ENCODE measurements around the gene MYNN.

The MYNN gene

DNA sequence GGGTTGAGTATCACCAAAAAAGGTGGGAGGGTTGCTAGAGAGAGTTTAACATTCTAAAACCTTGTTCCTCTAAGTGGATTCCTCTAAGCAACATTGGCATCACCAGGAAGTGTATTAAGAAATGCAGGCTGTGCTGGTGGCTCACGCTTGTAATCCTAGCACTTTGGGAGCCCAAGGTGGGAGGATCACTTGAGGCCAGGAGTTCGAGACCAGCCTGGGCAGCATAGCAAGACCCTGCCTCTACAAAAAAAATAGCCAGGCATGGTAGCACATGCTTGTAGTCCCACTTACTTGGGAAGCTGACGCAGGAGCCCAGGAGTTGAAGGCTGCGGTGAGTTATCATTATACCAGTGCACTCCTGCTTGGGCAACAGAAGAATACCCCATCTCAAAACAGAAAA, 4.6 kb downstream of the MYNN start:
- DNase-seq (ENCODE audit: low read depth): no peak

DNA sequence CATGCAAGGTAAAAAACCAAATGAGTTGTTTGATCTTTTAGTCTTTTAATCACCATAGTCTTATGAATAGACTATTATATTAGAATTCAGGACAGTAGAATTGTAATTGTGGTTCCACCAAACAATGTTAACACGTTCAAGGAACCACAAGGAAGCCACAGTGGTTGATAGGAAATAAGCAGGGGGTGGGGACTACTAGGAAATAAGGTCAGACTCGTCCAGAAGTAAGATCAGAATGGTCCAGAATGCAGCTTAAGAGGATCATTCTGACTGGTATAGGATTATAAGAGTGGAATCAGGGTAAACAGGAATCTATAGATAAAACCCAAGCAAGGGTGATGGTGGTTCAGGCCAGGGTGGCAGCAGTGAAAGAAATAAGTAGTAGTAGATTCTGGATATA, 7.5 kb downstream of the MYNN start:
- DNase-seq (ENCODE audit: low read depth): no peak

DNA sequence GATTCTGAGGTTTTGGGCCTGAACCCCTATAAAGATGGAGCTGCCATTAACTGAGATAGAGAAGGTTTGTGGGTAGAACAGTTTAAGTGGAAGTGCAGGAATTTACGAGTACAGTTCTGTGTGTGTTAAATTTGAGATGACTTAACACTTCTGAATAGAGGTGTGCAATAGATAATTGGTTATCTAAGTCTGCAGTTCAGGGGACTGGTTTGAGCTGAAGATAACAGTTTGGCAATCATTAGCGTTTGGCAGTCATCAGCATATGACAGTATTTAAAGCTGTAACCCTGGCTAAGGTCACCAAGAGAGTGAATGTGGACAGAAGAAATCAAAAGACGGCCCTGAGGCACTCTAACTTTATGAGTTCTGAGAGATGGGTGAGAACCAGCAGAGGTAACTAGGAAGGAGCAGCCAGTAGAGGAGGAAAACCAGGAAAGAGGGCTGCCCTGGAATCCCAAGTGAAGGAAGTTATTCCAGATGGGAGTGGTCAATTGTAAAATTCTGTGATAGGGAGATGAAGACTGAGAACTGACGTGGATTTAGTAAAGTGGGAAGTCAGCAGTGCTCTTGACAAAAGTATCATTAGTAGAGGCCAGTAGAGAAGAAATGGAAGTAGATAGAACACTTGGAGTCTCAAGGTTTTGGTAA, 8.1 kb downstream of the MYNN start:
- no peak for DNase-seq (ENCODE audit: low read depth)

DNA sequence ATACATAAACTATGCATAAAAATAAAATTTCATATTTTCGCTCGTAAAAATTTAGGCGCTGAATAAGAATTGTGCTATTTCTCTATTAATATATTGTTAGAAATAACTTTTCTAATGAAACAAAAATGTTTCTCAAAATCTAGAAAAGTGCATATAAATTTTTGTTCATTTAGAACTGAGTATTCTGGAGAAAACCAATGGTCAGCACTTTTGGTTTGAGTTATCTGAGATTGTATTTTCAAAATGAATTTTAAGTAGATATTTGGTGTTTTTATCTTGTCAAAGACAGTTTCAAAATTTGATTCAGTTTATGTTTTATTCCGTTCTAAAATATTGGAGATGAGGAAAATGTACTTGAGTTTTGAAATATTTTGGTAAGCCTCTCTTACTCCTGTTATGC, 13.9 kb downstream of the MYNN start:
- DNase-seq (ENCODE audit: low read depth): no peak

DNA sequence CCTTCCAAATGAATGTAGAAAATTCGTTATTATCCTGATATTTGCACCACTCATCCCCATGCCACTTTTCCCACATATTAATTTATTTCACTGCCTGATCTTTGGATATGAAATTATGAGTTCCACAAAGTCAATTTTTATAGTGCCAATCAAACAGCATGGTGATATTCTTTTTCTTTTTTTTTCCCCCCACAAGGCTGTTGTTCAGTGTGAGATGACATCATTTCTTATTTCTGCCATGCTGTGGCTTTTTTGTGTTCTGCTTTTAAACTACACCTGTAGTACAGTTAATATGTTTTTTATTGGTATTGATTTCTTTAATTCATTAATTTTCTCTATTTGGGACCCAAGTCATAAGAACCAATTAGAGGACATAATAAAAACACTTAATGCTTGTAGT, 14.6 kb downstream of the MYNN start:
- no peak for DNase-seq (ENCODE audit: low read depth)

DNA sequence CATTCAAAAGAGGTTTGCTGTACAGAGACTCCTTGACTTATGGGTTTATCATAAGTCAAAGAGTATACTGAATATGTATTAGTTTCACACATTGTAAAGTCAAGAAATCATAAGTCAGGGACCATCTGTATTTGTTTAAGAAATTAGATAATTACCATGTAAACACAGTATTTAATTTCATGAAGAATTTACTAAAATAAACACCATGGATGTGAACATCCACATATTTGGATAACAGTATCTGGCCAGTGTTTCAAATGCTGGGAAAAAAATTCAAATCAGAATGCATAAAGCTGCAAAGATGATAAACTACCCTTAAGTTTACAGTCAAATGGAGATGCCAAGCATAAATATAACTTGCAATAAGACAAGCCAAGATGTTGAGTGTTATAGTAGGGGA, 17.0 kb downstream of the MYNN start:
- DNase-seq (ENCODE audit: low read depth): no peak

DNA sequence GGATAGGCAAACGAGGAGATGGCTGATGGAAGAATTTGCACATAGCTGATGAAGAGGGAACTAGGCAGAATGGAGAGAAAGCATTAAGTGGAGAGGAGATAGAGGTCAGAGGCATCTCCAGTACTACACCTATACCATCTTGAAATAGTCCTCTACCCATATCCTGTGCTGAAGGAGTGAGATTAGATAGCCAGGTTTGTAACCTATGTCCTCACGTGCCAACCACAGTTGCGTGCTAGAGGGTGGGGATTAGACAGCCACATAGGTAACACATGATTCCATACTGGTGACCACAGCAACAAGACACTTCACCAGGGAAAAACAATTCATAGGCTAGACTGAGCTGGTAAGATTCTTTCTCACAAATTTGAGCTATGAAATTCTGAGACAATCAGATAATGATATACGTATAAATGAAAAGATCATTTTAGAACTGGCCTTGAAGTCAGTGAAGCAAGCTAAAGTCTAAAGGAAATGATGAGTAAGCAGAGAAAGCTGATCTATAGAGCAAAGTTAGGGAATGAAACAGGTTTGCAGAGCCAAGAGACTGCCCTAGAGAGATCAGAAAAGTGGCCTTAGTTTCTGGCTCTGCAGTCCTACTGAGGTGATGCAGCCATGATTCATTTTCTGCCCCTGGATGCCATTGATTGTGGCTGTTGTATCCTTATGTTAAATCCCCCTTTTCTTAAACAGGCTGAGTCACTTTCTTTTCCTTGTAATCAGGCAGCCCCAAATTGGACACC, 17.7 kb downstream of the MYNN start:
- no peak for DNase-seq (ENCODE audit: low read depth)

DNA sequence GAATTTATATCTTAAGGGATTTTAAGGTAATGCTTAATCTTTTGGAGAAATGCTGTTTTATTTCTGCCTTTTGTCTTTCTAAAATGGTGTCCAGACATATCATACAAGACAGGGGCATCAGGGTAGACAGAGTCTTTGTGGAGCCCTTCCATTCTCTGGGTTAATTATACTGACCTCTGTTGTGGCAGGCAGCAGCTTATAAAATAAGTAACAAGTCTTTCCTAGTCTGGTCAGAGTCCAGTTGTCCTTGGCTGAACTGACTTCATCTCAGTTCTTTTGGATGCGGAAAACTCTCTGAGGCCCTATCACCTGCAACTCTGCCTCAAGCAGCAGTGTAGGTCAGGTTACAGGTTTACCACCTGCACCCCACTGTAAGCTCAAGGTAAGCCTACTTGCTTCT, 19.2 kb downstream of the MYNN start:
- DNase-seq (ENCODE audit: low read depth): no peak

DNA sequence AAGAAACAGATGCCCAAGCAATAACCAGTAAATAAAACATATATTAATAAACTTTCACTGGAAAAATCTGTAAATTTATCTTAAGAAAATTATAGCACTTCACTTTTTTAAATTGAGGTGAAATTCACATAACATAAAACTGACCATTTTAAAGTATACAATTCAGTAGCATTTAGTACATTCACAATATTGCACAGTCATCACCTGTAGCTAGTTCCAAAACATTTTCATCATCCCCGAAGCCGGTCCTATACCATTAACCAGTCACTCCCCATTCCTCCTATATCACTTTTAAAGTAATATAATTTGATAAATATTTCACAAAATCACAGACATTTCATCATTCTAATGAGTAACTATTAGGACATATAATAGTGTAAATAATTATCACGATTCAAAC, 31.5 kb downstream of the MYNN start:
- no peak for DNase-seq (ENCODE audit: low read depth)

DNA sequence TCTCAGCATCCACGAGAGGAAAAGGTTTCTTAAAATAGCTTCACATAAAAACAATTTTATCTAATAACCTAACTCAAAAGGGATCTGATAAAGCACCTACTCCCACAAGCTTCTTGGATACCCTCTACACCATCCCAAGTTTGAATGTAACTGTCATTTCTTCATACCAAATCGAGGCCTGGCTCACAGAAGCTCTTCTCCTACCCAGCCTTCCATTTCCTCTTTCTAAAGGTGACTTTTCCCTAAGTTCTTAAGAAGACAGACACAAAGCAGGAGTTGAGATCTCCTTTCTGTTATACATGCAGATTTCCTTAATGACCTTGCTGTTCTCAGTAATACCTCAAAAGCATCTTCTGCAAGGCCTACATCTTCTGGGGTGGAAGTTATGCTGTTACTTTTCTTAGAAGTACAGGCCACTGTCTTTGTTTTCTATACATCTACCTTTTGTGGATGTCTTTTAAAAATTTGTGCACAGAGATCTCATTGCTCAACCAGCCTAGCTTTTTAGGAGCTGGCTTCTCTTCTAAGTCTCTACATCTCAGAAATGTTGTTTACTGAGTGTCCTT, 36.1 kb downstream of the MYNN start:
- DNase-seq (ENCODE audit: low read depth): no peak

DNA sequence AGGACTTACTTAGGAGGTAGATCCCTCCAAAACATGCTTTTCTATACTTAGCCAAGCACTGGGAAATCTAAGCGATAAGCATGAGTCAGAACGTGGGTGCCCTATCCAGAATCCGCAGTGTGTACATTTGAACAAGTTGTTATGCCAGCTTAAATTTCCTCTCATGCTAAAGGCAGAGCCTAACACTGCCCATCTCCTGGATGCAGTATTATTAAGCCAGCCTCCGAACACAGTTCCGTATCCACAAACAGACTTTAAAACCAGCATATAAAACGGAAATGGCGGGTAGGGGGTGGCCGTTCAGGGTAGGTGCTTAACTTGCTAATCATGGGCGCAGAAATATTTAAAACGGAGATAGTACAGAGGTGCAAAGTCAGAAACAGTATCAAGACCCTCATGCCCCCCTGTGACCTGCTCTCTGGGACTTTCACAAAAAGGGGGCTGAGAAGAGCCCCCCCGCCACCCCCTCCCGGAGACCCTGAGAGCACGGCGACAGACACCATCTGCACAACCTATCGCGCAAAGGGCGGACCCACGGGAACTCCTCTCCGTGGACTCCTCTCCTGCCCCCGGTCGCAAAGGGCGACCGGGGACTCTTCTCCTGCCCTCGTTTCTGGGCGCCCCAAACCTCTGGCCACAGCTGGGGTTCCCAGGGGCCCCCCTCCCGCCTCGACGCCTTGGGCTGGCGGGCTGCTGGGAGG, 38.6 kb downstream of the MYNN start:
- DNase-seq (ENCODE audit: low read depth): no peak

DNA sequence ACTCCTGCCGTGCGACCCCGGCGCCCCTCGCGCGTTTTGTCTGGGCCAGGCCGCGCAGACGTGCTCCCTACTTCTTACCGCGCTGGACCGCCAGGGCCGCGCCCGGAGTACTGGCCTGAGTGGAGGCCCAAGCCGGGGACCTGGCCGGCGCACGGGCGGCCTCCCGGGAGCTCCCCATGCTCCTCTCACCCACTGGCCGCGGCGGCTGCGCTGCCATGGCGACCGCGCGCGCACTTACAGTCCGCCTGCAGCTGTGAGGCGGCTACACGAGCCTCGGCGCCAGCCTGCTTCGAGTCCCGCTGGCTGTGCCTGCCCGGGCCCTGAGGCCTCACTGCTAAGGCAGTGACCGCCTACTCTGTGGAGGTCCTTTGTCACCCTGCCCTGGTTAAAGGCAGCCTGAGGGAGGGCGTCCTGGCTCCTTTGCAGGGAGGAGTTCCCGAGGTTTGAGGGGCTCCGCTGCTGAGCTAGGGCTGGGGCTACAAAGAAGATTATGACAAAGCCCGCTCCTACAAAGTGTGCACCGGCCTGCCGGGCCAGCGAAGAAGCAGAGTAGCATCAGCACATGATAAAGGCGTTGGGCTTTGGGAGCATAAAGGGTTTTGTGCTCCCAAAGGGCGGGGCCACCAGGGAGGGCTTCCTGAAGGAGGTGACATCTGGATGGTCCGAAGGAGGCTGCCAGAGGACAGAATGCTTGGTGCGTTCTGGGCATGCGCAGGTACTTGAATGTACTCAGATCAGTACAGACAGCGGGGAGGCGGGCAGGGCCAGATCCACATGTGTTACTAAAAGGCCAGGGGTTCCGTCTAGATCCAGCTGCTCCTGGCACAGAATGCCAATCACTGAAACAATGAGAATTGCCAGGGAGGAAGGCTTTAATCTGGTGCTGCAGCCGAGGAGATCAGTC, 39.4 kb downstream of the MYNN start, which contains the start of the genes LRRC34 and LRRIQ4:
LRRC34 (minus strand) TSS at position 573 of the 904 bp plus-strand sequence; CDS start at position 217, 356 bp downstream.
LRRIQ4 (plus strand) TSS at position 539 of the 904 bp plus-strand sequence. CDS start 9,052 bp downstream, outside the sequence.
- peak; percentile 60 for DNase-seq (ENCODE audit: low read depth)

DNA sequence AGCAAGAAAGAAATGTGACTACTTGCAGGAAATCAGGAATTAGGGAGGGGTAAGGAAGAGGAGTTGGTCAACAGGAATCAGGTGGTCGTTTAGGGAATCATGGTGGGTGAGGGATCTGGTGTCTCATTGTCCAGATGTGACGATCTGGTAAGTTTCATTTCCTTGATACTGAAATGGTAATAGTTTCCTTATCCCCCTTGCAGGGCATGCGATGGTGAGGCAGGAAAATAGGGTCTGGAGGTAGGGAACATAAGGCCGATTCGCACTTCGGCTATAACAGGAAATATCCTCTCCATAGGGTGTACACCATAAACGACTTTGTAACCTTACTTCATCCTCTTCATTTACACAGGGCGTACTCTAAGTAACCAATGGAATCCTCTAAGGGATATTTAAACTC, 40.1 kb downstream of the MYNN start:
- no peak for DNase-seq (ENCODE audit: low read depth)

DNA sequence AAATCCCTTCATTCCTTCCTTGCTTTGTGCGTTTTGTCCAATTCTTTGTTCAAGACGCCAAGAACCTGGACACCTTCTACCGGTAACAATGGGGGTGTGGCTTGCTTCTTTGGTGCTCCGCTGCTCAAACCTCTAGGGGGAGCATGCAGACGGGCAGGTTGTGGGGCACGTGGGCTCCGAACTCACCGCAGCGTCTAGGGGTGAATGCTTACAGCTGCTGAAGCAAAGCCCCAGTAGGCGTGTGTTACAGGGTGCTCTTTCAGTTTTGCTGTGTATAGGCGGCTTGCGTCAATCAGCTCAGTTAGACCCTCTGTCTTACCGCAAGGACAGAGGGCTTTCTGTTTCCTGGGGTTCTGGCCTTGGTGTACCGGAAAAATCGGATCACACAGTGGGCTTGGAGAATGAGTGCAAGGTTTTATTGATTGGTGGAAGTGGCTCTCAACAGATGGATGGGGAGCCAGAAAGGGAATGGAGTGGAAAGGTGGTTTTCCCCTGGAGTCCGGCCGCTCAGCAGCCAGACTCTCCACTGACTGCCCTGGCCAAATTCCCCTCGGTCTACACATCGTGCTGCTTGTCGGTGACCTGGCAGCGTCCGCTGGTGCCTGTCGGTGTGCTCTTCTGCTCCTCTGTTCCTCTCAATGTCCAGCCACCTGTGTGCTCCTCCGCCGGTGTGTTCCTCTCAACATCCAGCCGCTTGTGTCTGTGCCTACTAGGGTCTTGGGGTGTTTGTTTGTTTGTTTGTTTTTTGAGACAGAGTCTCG, 40.7 kb downstream of the MYNN start:
- peak; percentile 68 for DNase-seq (ENCODE audit: low read depth)

DNA sequence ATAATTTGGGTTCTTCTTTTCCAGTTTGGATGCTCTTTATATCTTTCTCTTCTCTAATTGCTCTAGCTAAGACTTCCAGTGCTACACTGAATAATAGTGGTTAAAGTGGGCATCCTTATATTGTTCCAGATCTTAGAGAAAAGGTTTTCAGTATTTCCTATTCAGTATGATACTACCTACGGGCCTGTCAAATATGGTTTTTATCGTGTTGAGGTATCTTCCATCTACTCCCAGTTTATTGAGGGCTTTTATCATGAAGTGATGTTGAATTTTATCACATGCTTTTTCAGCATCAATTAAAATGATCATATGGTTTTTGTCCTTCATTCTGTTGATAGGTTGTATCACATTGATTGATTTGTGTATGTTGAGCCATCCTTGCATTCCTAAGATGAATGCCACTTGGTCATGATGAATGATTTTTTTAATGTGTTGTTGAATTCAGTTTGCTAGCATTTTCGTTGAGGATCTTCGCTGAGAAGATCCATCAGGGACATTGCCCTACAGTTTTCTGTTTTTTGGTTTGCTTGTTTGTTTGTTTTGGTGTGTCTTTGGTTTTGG, 42.5 kb downstream of the MYNN start:
- no peak for DNase-seq (ENCODE audit: low read depth)

DNA sequence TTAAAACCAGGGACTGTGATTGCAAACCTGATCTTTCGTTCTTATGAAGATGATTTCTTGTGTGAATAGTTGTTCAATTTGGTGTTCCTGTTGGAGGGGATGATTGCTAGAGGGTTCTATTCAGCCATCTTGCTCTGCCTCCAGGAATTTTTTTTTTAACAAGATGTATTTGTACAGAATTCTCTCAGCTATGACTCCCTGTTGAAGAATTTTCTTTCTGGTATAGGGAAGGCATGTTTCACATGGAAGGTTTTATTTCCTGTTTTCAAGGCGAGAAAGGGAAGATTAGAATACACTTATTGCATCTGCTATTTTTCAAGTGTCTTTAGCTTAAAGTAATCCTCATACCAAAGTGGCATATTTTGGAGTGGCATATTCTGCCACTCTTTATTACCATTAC, 45.1 kb downstream of the MYNN start:
- no peak for DNase-seq (ENCODE audit: low read depth)

DNA sequence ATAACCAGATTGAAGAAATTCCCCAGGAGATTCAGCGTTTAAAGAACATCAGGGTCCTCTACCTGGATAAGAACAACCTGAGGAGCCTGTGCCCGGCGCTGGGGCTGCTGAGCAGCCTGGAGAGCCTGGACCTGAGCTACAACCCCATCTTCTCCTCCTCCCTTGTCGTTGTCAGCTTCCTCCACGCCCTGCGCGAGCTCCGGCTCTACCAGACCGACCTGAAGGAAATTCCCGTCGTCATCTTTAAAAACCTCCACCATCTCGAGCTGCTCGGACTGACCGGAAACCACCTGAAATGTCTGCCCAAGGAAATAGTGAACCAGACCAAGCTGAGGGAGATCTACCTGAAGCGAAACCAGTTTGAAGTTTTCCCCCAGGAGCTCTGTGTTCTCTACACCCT, 48.9 kb downstream of the MYNN start:
- DNase-seq (ENCODE audit: low read depth): no peak

DNA sequence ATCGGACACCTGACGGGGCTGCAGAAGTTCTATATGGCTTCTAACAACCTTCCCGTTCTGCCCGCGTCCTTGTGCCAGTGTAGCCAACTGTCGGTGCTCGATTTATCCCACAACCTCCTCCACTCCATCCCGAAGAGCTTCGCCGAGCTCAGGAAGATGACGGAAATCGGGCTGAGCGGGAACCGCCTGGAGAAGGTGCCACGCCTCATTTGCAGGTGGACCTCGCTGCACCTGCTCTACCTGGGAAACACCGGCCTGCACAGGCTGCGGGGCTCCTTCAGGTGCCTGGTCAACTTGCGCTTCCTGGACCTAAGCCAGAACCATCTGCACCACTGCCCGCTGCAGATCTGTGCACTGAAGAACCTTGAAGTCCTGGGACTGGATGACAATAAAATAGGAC, 49.3 kb downstream of the MYNN start:
- DNase-seq (ENCODE audit: low read depth): no peak

DNA sequence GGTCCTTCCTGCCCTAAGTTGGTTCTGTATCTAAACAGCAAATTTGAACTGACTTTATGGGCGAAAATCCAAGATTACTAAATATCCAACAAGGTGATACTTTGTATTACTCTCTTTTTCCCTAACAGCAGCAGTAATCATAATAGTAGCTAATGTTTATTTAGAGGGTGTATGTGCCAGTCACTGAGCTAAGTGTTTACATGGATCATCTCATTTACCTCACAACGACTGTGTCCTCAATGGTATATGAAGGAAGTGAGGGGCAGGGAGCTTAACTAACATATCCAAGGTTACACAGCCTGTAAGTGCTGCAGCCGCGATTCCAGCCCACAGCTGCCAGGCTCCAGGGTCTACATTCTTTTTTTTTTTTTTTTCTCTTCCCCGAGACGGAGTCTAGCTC, 49.8 kb downstream of the MYNN start:
- DNase-seq (ENCODE audit: low read depth): no peak

DNA sequence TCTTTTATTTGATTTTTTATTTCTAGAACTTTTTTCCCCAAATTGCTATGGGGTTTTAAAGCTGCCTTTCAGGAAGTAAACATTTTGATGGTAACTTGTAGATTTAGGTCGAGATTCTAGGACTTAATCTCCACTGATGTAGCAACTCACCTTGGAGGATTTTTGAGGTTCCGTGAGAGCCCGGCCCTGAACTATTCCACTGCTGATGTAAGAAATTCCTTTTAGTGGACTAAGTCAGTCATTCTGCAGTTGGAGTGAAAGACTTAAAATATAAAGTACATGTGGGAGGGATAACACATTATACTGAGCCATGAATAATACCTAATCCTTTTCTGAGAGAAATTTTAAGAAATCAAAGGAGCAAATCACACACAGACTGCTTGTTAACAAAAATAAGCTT, 52.1 kb downstream of the MYNN start:
- DNase-seq (ENCODE audit: low read depth): no peak

DNA sequence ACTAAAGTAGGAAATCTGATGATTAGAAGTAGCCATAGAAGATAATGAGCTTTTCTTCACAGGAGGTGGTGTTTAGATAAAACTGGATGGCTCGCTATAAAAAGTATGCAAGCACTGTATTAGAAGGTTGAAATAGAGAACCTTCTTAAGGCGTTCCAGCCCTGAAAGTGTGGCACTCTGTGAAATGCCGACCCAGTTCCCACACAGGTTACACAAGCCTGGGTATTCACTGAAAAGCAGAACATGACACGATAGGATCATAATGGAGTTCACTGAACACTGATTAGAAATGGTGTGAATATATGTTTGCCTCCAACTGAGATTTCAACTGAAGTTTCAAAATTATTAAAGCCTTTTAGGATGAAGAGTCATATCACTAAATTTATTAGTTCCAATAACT, 54.5 kb downstream of the MYNN start:
- no peak for DNase-seq (ENCODE audit: low read depth)
